K562 (cell line): ENCODE measurements around the gene TJP2. TPM values are rescaled to one million over a fixed set of nuclear protein-coding genes. Genes with fewer than 3 reads are reported as not detected.

Source experiments
- ATAC-seq: fragments of 200-7000 bp; cut with Tn5 transposase; 3 replicates; pipeline ENCODE4 v1.9.1; 2020; ENCODE audit warnings: moderate library complexity
- BruUV-seq: library from RNA; stranded (reverse); fragments of 400-500 nt; replicated peaks from 2 replicates; lab custom pipeline; 2021; lab: Mats Ljungman, UMichigan
- CTCF ChIA-PET: fragments of 300-600 bp; formaldehyde crosslinking; extraction: SDS; loops from one replicate; lab custom pipeline; 2021; ENCODE audit warnings: low intra/inter-chr PET ratio; lab: Yijun Ruan, JAX
- POLR2A ChIA-PET: fragments of 300-600, 350-650 bp; sonication (Branson Sonifier 250); formaldehyde crosslinking; extraction: SDS; loops from one replicate; lab custom pipeline; 2021; ENCODE audit warnings: antibody characterized with exemption, inconsistent platforms; lab: Yijun Ruan, JAX
- DNase-seq, 4 experiments: peaks; one replicate each; pipeline versions ENCODE4 v3.0.0 to v3.0.0-alpha.2; 2011 to 2018; ENCODE audit warnings: low spot score in 3 of 4, mixed read lengths in 3 of 4; ENCODE audit errors: extremely low read depth in 1 of 4
- FAIRE-seq: peaks from 2 replicates; lab custom pipeline; 2011; peaks lifted over from hg19 to GRCh38; lab: Jason Lieb, UNC
- H2AFZ ChIP-seq: 2 replicates; pipeline ENCODE4 v1.6.0; 2011; ENCODE audit warnings: low read depth, low read length, control low read depth, inconsistent platforms
- H3K27ac ChIP-seq: fragments of 200-600 bp; 3 replicates; pipeline ENCODE4 v1.8.0; 2011; ENCODE audit warnings: low read depth, mild to moderate bottlenecking, control low read depth, inconsistent platforms, low read length, moderate library complexity, mixed read lengths; ENCODE audit errors: extremely low read depth
- H3K27me3 ChIP-seq, 2 experiments: fragments of 300-600 bp in 1 of 2; 2 replicates in 1 of 2; 3 replicates in 1 of 2; pipeline versions ENCODE4 v1.6.0 to v1.8.0; 2011; ENCODE audit warnings: inconsistent platforms in 2 of 2, low read length in 2 of 2, mild to moderate bottlenecking in 1 of 2, mixed read lengths in 1 of 2, moderate library complexity in 1 of 2; ENCODE audit not compliant: control insufficient read depth in 2 of 2, insufficient read depth in 2 of 2
- H3K36me3 ChIP-seq: fragments of 300-600 bp; 3 replicates; pipeline ENCODE4 v1.8.0; 2011; ENCODE audit warnings: mild to moderate bottlenecking, low read length, inconsistent platforms; ENCODE audit not compliant: control insufficient read depth, insufficient read depth
- H3K4me1 ChIP-seq, 2 experiments: fragments of 200-600 bp in 1 of 2; replicated peaks in 1 of 2; 2 replicates in 1 of 2; 3 replicates in 1 of 2; pipeline versions ENCODE4 v1.5.1 to v1.8.0; 2011; ENCODE audit warnings: inconsistent platforms in 2 of 2, low read length in 2 of 2, mild to moderate bottlenecking in 1 of 2, mixed read lengths in 1 of 2, moderate library complexity in 1 of 2; ENCODE audit not compliant: control insufficient read depth in 2 of 2, insufficient read depth in 2 of 2
- H3K4me2 ChIP-seq: 2 replicates; pipeline ENCODE4 v1.6.1; 2011; ENCODE audit warnings: low read length, control low read depth, inconsistent platforms, mixed read lengths; ENCODE audit not compliant: insufficient read depth
- H3K4me3 ChIP-seq: fragments of 200-600 bp; sonication (generic), shearing (Covaris generic); 2 replicates; pipeline ENCODE4 v1.5.1; 2016; ENCODE audit warnings: control low read depth, inconsistent platforms
- H3K79me2 ChIP-seq: fragments of 200-600 bp; 3 replicates; pipeline ENCODE4 v1.8.0; 2011; ENCODE audit warnings: low read length, inconsistent platforms; ENCODE audit not compliant: control insufficient read depth, insufficient read depth
- H3K9ac ChIP-seq, 2 experiments: 2 replicates each; pipeline versions ENCODE4 v1.6.0 to v1.6.1; 2011; ENCODE audit warnings: low read depth in 2 of 2, low read length in 2 of 2, control low read depth in 1 of 2, inconsistent platforms in 1 of 2, mild to moderate bottlenecking in 1 of 2, mixed read lengths in 1 of 2; ENCODE audit not compliant: insufficient read depth in 1 of 2
- H3K9me1 ChIP-seq: one replicate; pipeline ENCODE4 v1.6.0; 2011; ENCODE audit warnings: inconsistent platforms, mild to moderate bottlenecking, low read length, moderate library complexity; ENCODE audit not compliant: control insufficient read depth, insufficient read depth
- H3K9me3 ChIP-seq: replicated peaks from 2 replicates; pipeline ENCODE4 v1.5.1; 2011; ENCODE audit warnings: low read depth, low read length, inconsistent platforms; ENCODE audit not compliant: control insufficient read depth, insufficient read depth
- H4K20me1 ChIP-seq: replicated peaks from 2 replicates; pipeline ENCODE4 v1.6.1; 2011; ENCODE audit warnings: low read length, inconsistent platforms, mixed read lengths; ENCODE audit not compliant: control insufficient read depth, insufficient read depth
- BMI1 ChIP-seq: fragments of 150-350 bp; IDR thresholded peaks from 2 replicates; pipeline ENCODE4 v1.6.1; 2014; ENCODE audit warnings: low read length
- CBX8 ChIP-seq: fragments of 200-600 bp; sonication (generic); IDR thresholded peaks from 2 replicates; pipeline ENCODE4 v1.6.1; 2012; ENCODE audit warnings: borderline replicate concordance, mixed run types, low read depth, mild to moderate bottlenecking, moderate library complexity, mixed read lengths, low read length, control low read depth, inconsistent platforms; ENCODE audit not compliant: poor library complexity, severe bottlenecking; ENCODE audit errors: extremely low read depth
- CHD1 ChIP-seq: fragments of 200-600 bp; sonication (generic); IDR thresholded peaks from one replicate; pipeline ENCODE4 v1.6.1; 2012; ENCODE audit warnings: mild to moderate bottlenecking, moderate library complexity, low read length, inconsistent platforms
- ELK3 ChIP-seq: fragments of 450-650 bp; formaldehyde crosslinking; IDR thresholded peaks from 2 replicates; pipeline ENCODE4 v1.4.0; 2020; ENCODE audit warnings: mild to moderate bottlenecking
- HCFC1 ChIP-seq: IDR thresholded peaks from 2 replicates; pipeline ENCODE4 v1.6.1; 2012; ENCODE audit warnings: low read depth, low read length, improper control_type of control experiment
- IRF2 ChIP-seq: sonication (generic); formaldehyde crosslinking; IDR thresholded peaks from 2 replicates; pipeline ENCODE4 v1.8.1; 2022; ENCODE audit warnings: mild to moderate bottlenecking, missing genetic modification reagents
- MAFK ChIP-seq: IDR thresholded peaks from 2 replicates; pipeline ENCODE4 v1.6.1; 2011; ENCODE audit warnings: low read length, improper control_type of control experiment
- MCM7 ChIP-seq, 2 experiments: fragments of 450-650 bp; IDR thresholded peaks; 2 replicates each; pipeline ENCODE4 v1.6.1; 2016 to 2018
- NFIX ChIP-seq: fragments of 250-450 bp; sonication (Bioruptor Pico); IDR thresholded peaks from 2 replicates; pipeline ENCODE4 v1.4.0; 2020; ENCODE audit warnings: low read depth, mild to moderate bottlenecking, moderate library complexity
- PCBP1 ChIP-seq: fragments of 200-400 bp; formaldehyde crosslinking; IDR thresholded peaks from 2 replicates; pipeline ENCODE4 v1.6.1; 2018; ENCODE audit warnings: mild to moderate bottlenecking, low read depth, low read length; ENCODE audit not compliant: poor library complexity, severe bottlenecking
- PCBP2 ChIP-seq: fragments of 200-400 bp; formaldehyde crosslinking; IDR thresholded peaks from 2 replicates; pipeline ENCODE4 v1.6.1; 2018; ENCODE audit warnings: low read length, low read depth, mild to moderate bottlenecking, moderate library complexity; ENCODE audit not compliant: poor library complexity, severe bottlenecking
- PHF21A ChIP-seq: fragments of 450-650 bp; IDR thresholded peaks from 2 replicates; pipeline ENCODE4 v1.6.1; 2017; ENCODE audit warnings: low read depth, borderline replicate concordance
- PPARD ChIP-seq: fragments of 250-450 bp; sonication (Bioruptor Pico); IDR thresholded peaks from 2 replicates; pipeline ENCODE4 v1.8.0; 2022; ENCODE audit warnings: inconsistent platforms, mild to moderate bottlenecking, moderate library complexity
- ZNF3 ChIP-seq: fragments of 250-450 bp; sonication (Bioruptor Pico); IDR thresholded peaks from 2 replicates; pipeline ENCODE4 v1.5.0; 2021; ENCODE audit warnings: mild to moderate bottlenecking, moderate library complexity
- ZNF408 ChIP-seq: fragments of 250-450 bp; sonication (Bioruptor Pico); IDR thresholded peaks from 2 replicates; pipeline ENCODE4 v1.4.0; 2020; ENCODE audit warnings: low read depth, mild to moderate bottlenecking, moderate library complexity
- WGBS: fragments of 100-300 bp; shearing (Covaris generic); methylation state at CpG from one replicate; pipeline ENCODE4 v1.1.6; 2016; ENCODE audit warnings: low coverage, mixed read lengths; ENCODE audit not compliant: insufficient coverage; ENCODE audit errors: missing lambda C conversion rate; 5-methylcytosine and 5-hydroxymethylcytosine counted together
- in situ Hi-C: fragments of 300-500 bp; cut with MboI; formaldehyde crosslinking; loops from 4 replicates; pipeline ENCODE4 v1.15.0; 2018; ENCODE audit warnings: inconsistent platforms, mixed read lengths
- intact Hi-C: fragments of 100-400 bp; cut with micrococcal nuclease; formaldehyde crosslinking; loops from 2 replicates; pipeline ENCODE4 v1.14.2; 2022
- polyA plus RNA-seq, 8 experiments: library from polyadenylated mRNA; depleted of rRNA in 4 of 8; stranded (reverse) in 5 of 8; unstranded in 3 of 8; fragments of >200 nt; fragmentation: Nextera tagmentation in 2 of 8; fragmentation: Illumina TruSeq in 1 of 8; extraction: Ambion mirVana in 2 of 8; extraction: Trizol in 1 of 8; gene quantifications; 2 replicates each; pipeline versions ENCODE4 v1.2.1 to v1.2.3, GENCODE V29; 2011 to 2014; ENCODE audit warnings: inconsistent platforms in 1 of 8, missing spikeins in 1 of 8
- total RNA-seq, 7 experiments: library from RNA; depleted of rRNA in 6 of 7; stranded (reverse); fragments of >200 nt in 6 of 7; fragmentation: Illumina TruSeq in 2 of 7; extraction: Trizol in 2 of 7; gene quantifications; 2 replicates each; pipeline versions ENCODE4 v1.2.1 to v1.2.3, GENCODE V29; 2011 to 2021; ENCODE audit warnings: low replicate concordance in 1 of 7
- TF ChIP-seq, protein P1 (sequence below): fragments of 250-450 bp; sonication (Bioruptor Pico); IDR thresholded peaks from 2 replicates; pipeline ENCODE4 v1.4.0; 2020; ENCODE audit warnings: mild to moderate bottlenecking

TJP2 gene
- total and polyA plus RNA-seq, 9 of the 15 experiments (the other 6 are each of a cell fraction or from before 2014, with no cell fraction given), result 4.0 to 24.1 (median 16.8) TPM

DNA sequence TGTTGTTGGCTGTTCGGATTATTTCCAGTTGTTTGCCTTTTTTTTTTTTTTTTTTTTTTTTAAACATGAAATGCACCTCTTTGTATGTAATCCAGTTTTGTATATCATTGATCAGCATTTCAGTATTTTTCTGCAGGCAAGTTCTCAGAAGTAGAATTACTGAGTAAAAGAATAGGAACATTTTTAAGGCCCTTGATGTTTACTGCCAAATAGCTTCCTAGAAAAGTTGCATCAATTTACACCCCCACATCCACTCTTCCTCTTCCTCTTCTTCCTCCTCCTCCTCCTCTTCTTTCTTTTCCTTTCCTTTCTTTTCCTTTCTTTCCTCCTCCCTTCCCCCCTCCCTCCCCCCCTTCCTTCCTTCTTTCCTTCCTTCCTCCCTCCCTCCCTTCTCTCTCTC, 81.5 kb downstream of the TJP2 start:
- no peaks in the 10 kb centered on the region for H3K9me1 ChIP-seq
- H3K4me1 ChIP-seq, result no peaks in the 10 kb centered on the region
- no peak for ATAC-seq
- no peak overlapping the region for H3K27ac ChIP-seq
- H2AFZ ChIP-seq, result no peak overlapping the region
- ChIA-PET POLR2A (no interaction called here), CTCF (no interaction called here)
- H3K4me2 ChIP-seq, result no peak overlapping the region
- no peaks in the 10 kb centered on the region for H3K79me2 ChIP-seq
- TF ChIP-seq PCBP2 (peak; percentile 80), ZNF3 (no peak), IRF2 (CRISPR knock-in tag) (no peak), PCBP1 (peak; percentile 33), CHD1 (no peak)
- H3K27me3 ChIP-seq, result no peaks in the 10 kb centered on the region
- H3K36me3 ChIP-seq, result peaks cover 9% of the 10 kb centered on the region; the same call in 1 of the 3 replicates
- no TSS peak for BruUV-seq
- intact Hi-C loops (no loop called here), in situ Hi-C loops (no loop called here)
- no peak for DNase-seq
- H3K4me3 ChIP-seq, result no peak overlapping the region
- no peak for FAIRE-seq
- WGBS, result 40% methylated on average over 1 of the region's 1 CpG
- H3K9ac ChIP-seq, result no peak overlapping the region
- no peaks in the 10 kb centered on the region for H3K9me3 ChIP-seq
- no peaks in the 10 kb centered on the region for H4K20me1 ChIP-seq

DNA sequence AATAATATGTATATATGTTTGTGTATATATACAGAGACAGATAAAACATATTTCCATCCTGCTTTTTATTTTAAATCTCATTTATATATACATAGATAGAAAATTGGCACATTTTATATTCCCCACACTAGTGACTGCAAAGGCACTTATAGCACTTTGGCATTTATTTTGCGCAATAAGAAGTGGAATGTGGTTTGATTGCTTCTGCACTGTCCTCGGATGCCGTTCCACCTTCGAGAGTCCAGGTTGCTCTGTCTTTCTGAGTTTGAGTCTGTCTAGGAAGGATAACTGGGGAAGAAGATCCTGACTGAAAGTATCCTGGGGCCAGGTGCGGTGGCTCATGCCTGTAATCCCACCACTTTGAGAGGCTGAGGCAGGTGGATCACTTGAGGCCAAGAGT, 84.5 kb downstream of the TJP2 start:
- BruUV-seq, result no TSS peak
- H3K4me2 ChIP-seq, result no peak overlapping the region
- TF ChIP-seq PPARD (CRISPR knock-in tag) (no peak), MCM7 (IDR thresholded peaks at IDR 0.05) (no peak), ZNF408 (CRISPR knock-in tag) (no peak), CBX8 (no peak), BMI1 (no peak), PHF21A (no peak), MAFK (no peak), NFIX (no peak), HCFC1 (no peak), ELK3 (CRISPR knock-in tag) (no peak)
- TF ChIP-seq, protein P1, sequence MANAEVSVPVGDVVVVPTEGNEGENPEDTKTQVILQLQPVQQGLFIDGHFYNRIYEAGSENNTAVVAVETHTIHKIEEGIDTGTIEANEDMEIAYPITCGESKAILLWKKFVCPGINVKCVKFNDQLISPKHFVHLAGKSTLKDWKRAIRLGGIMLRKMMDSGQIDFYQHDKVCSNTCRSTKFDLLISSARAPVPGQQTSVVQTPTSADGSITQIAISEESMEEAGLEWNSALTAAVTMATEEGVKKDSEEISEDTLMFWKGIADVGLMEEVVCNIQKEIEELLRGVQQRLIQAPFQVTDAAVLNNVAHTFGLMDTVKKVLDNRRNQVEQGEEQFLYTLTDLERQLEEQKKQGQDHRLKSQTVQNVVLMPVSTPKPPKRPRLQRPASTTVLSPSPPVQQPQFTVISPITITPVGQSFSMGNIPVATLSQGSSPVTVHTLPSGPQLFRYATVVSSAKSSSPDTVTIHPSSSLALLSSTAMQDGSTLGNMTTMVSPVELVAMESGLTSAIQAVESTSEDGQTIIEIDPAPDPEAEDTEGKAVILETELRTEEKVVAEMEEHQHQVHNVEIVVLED, result no peak

More for the DNA sequence above, 84.5 kb downstream of the TJP2 start:
- ChIA-PET POLR2A (no interaction called here), CTCF (no interaction called here)
- WGBS, result 58% methylated on average over 3 of the region's 5 CpGs
- Histone ChIP-seq H4K20me1 (no peaks in the 10 kb centered on the region), H3K27ac (no peak overlapping the region), H3K4me1 (no peaks in the 10 kb centered on the region), H3K9me3 (no peaks in the 10 kb centered on the region), H3K79me2 (no peaks in the 10 kb centered on the region), H3K27me3 (no peaks in the 10 kb centered on the region; a peak in 1 of 5 replicates), H3K36me3 (no peaks in the 10 kb centered on the region), H3K9me1 (no peaks in the 10 kb centered on the region), H2AFZ (no peak overlapping the region), H3K9ac (no peak overlapping the region), H3K4me3 (no peak overlapping the region)
- intact Hi-C loops (no loop called here), in situ Hi-C loops (no loop called here)
- no peak for FAIRE-seq
- DNase-seq, result no peak
- no peak for ATAC-seq
